ENCODE measurements around the gene CDH10.

CDH10 gene

DNA sequence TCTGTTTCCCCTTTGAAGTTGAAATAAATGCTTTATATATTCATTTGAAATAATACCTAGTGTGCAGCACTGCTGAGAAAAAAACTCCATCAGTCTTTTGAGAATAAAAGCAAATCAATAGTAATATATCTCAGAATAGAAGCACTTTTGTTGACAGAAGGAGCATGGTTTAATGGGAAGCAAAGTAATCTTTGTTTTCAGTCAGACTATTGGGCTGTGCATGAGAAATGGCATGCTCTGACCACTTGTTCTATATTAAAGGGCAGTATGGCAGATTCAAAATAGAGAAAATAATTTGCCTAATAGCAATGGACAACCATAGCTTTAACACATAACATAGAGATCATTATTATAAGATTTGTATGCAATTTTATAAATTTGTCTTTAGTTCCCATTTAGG lies 12.4 kb downstream of the CDH10 start:
- ATAC-seq = no peak

GRCh38 chr5:24630918-24631317 lies 13.9 kb downstream of the CDH10 start:
- no peak for TF ChIP-seq ARNTL (CRISPR knock-in tag; IDR thresholded peaks at IDR 0.05; ENCODE audit: borderline replicate concordance, low read depth)
- TF ChIP-seq SNAI2 (CRISPR knock-in tag; IDR thresholded peaks at IDR 0.05) = no peak
- TF ChIP-seq, protein P1, sequence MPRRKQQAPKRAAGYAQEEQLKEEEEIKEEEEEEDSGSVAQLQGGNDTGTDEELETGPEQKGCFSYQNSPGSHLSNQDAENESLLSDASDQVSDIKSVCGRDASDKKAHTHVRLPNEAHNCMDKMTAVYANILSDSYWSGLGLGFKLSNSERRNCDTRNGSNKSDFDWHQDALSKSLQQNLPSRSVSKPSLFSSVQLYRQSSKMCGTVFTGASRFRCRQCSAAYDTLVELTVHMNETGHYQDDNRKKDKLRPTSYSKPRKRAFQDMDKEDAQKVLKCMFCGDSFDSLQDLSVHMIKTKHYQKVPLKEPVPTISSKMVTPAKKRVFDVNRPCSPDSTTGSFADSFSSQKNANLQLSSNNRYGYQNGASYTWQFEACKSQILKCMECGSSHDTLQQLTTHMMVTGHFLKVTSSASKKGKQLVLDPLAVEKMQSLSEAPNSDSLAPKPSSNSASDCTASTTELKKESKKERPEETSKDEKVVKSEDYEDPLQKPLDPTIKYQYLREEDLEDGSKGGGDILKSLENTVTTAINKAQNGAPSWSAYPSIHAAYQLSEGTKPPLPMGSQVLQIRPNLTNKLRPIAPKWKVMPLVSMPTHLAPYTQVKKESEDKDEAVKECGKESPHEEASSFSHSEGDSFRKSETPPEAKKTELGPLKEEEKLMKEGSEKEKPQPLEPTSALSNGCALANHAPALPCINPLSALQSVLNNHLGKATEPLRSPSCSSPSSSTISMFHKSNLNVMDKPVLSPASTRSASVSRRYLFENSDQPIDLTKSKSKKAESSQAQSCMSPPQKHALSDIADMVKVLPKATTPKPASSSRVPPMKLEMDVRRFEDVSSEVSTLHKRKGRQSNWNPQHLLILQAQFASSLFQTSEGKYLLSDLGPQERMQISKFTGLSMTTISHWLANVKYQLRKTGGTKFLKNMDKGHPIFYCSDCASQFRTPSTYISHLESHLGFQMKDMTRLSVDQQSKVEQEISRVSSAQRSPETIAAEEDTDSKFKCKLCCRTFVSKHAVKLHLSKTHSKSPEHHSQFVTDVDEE (CRISPR knock-in tag; IDR thresholded peaks at IDR 0.05) = no peak
- TF ChIP-seq, protein P2, sequence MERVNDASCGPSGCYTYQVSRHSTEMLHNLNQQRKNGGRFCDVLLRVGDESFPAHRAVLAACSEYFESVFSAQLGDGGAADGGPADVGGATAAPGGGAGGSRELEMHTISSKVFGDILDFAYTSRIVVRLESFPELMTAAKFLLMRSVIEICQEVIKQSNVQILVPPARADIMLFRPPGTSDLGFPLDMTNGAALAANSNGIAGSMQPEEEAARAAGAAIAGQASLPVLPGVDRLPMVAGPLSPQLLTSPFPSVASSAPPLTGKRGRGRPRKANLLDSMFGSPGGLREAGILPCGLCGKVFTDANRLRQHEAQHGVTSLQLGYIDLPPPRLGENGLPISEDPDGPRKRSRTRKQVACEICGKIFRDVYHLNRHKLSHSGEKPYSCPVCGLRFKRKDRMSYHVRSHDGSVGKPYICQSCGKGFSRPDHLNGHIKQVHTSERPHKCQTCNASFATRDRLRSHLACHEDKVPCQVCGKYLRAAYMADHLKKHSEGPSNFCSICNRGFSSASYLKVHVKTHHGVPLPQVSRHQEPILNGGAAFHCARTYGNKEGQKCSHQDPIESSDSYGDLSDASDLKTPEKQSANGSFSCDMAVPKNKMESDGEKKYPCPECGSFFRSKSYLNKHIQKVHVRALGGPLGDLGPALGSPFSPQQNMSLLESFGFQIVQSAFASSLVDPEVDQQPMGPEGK (CRISPR knock-in tag; IDR thresholded peaks at IDR 0.05; ENCODE audit: borderline replicate concordance) = no peak
- TF ChIP-seq, protein P3, sequence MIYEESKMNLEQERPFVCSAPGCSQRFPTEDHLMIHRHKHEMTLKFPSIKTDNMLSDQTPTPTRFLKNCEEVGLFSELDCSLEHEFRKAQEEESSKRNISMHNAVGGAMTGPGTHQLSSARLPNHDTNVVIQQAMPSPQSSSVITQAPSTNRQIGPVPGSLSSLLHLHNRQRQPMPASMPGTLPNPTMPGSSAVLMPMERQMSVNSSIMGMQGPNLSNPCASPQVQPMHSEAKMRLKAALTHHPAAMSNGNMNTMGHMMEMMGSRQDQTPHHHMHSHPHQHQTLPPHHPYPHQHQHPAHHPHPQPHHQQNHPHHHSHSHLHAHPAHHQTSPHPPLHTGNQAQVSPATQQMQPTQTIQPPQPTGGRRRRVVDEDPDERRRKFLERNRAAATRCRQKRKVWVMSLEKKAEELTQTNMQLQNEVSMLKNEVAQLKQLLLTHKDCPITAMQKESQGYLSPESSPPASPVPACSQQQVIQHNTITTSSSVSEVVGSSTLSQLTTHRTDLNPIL (CRISPR knock-in tag; IDR thresholded peaks at IDR 0.05; ENCODE audit: low read depth) = no peak
- no peak for TF ChIP-seq ESRRG (CRISPR knock-in tag; IDR thresholded peaks at IDR 0.05)
- no peak for TF ChIP-seq RARB (CRISPR knock-in tag; IDR thresholded peaks at IDR 0.05)
- TF ChIP-seq OSR1 (CRISPR knock-in tag; IDR thresholded peaks at IDR 0.05) = no peak
- TF ChIP-seq ZNF70 (CRISPR knock-in tag; IDR thresholded peaks at IDR 0.05) = no peak
- no peak for TF ChIP-seq BACH2 (CRISPR knock-in tag; IDR thresholded peaks at IDR 0.05; ENCODE audit: borderline replicate concordance)
- no peak for TF ChIP-seq ZNF8 (CRISPR knock-in tag; IDR thresholded peaks at IDR 0.05)
- no peak for TF ChIP-seq CSDC2 (CRISPR knock-in tag; IDR thresholded peaks at IDR 0.05)
- TF ChIP-seq ZFP30 (CRISPR knock-in tag; IDR thresholded peaks at IDR 0.05) = no peak
- ATAC-seq = no peak

More for the DNA sequence above, 12.4 kb downstream of the CDH10 start:
- TF ChIP-seq, protein P1 (CRISPR knock-in tag; IDR thresholded peaks at IDR 0.05) = no peak
- TF ChIP-seq ZFP30 (CRISPR knock-in tag; IDR thresholded peaks at IDR 0.05) = no peak
- no peak for TF ChIP-seq CSDC2 (CRISPR knock-in tag; IDR thresholded peaks at IDR 0.05)
- TF ChIP-seq CSRNP3 (CRISPR knock-in tag; IDR thresholded peaks at IDR 0.05) = no peak
- TF ChIP-seq TOX (CRISPR knock-in tag; IDR thresholded peaks at IDR 0.05; ENCODE audit: borderline replicate concordance) = no peak
- TF ChIP-seq RARB (CRISPR knock-in tag; IDR thresholded peaks at IDR 0.05) = no peak
- TF ChIP-seq TCF4 (CRISPR knock-in tag; IDR thresholded peaks at IDR 0.05; ENCODE audit: borderline replicate concordance) = no peak
- TF ChIP-seq ESRRG (CRISPR knock-in tag; IDR thresholded peaks at IDR 0.05) = no peak
- TF ChIP-seq ISL1 (CRISPR knock-in tag; IDR thresholded peaks at IDR 0.05) = no peak
- no peak for TF ChIP-seq ARNTL (CRISPR knock-in tag; IDR thresholded peaks at IDR 0.05; ENCODE audit: borderline replicate concordance, low read depth)
- TF ChIP-seq PPARA (CRISPR knock-in tag; IDR thresholded peaks at IDR 0.05; ENCODE audit: borderline replicate concordance) = no peak

- ATAC-seq = no peak
- TF ChIP-seq ZNF8 (CRISPR knock-in tag; IDR thresholded peaks at IDR 0.05) (no peak), BACH2 (CRISPR knock-in tag; IDR thresholded peaks at IDR 0.05; ENCODE audit: borderline replicate concordance) (no peak), GLIS3 (CRISPR knock-in tag; IDR thresholded peaks at IDR 0.05) (no peak), RARB (CRISPR knock-in tag; IDR thresholded peaks at IDR 0.05) (no peak)
- TF ChIP-seq, protein P2 (CRISPR knock-in tag; IDR thresholded peaks at IDR 0.05; ENCODE audit: borderline replicate concordance) = no peak
These were observed 15.0 kb downstream of the CDH10 start for GRCh38 chr5:24629798-24630197.
